HG03175 (cell line): Measurements from ENCODE around the gene GSTP1.
"Not testable (repeated sequence)": the region's sequence is repeated elsewhere in the genome, so short reads cannot be mapped to it uniquely, and the experiment has no call there.

Experiments used
- ATAC-seq: cut with Tn5 transposase; IDR thresholded peaks from one replicate; pipeline ENCODE4 v1.9.1; 2021; ENCODE audit warnings: mild to moderate bottlenecking, moderate library complexity; ENCODE audit not compliant: unreplicated experiment

The GSTP1 gene

GRCh38 chr11:67594480-67594879, 10.9 kb downstream of the GSTP1 start:
- no peak for ATAC-seq

GRCh38 chr11:67596753-67597300, 13.2 kb downstream of the GSTP1 start:
- ATAC-seq = no peak

GRCh38 chr11:67597458-67597857, 13.8 kb downstream of the GSTP1 start:
- ATAC-seq = not testable (repeated sequence)

GRCh38 chr11:67597963-67598362, 14.4 kb downstream of the GSTP1 start:
- ATAC-seq = not testable (repeated sequence)

GRCh38 chr11:67599149-67599548, 15.5 kb downstream of the GSTP1 start:
- no peak for ATAC-seq

GRCh38 chr11:67600324-67601029, 16.9 kb downstream of the GSTP1 start:
- ATAC-seq = peak; percentile 84

GRCh38 chr11:67601098-67601497, 17.5 kb downstream of the GSTP1 start:
- ATAC-seq = no peak

GRCh38 chr11:67604119-67604518, 20.5 kb downstream of the GSTP1 start:
- not testable (repeated sequence) for ATAC-seq

GRCh38 chr11:67604815-67605214, 21.2 kb downstream of the GSTP1 start:
- no peak for ATAC-seq

GRCh38 chr11:67605231-67606011, 21.8 kb downstream of the GSTP1 start:
- no peak for ATAC-seq

- no peak for ATAC-seq
These were observed 22.5 kb downstream of the GSTP1 start for GRCh38 chr11:67606093-67606491.

GRCh38 chr11:67606492-67607295, 23.1 kb downstream of the GSTP1 start, which contains the start of gene NDUFV1:
Gene NDUFV1 (plus strand): TSS chr11:67606936. CDS start chr11:67607005, 69 bp downstream.
- ATAC-seq = peak; percentile 96

GRCh38 chr11:67607507-67607906, 23.9 kb downstream of the GSTP1 start:
- ATAC-seq = no peak

- ATAC-seq = no peak
These were observed 24.9 kb downstream of the GSTP1 start for GRCh38 chr11:67608486-67608885.

GRCh38 chr11:67609316-67609715, 25.7 kb downstream of the GSTP1 start:
- no peak for ATAC-seq

- ATAC-seq = no peak
These were observed 26.8 kb downstream of the GSTP1 start for GRCh38 chr11:67610302-67610868.

- no peak for ATAC-seq
These were observed 27.6 kb downstream of the GSTP1 start for GRCh38 chr11:67611165-67611564.

- no peak for ATAC-seq
These were observed 28.3 kb downstream of the GSTP1 start for GRCh38 chr11:67611704-67612587.

- ATAC-seq = no peak
These were observed 29.1 kb downstream of the GSTP1 start for GRCh38 chr11:67612751-67613150.
